Measurements from ENCODE around the gene PIGZ. TPM values are rescaled to one million over a fixed set of nuclear protein-coding genes. Genes with fewer than 3 reads are reported as not detected.
A peak's percentile ranks its signal among the peaks of the same experiment; 100 is the strongest.

The PIGZ gene
- total RNA-seq, 1 experiment from 2014 or later: 1.4 TPM

DNA sequence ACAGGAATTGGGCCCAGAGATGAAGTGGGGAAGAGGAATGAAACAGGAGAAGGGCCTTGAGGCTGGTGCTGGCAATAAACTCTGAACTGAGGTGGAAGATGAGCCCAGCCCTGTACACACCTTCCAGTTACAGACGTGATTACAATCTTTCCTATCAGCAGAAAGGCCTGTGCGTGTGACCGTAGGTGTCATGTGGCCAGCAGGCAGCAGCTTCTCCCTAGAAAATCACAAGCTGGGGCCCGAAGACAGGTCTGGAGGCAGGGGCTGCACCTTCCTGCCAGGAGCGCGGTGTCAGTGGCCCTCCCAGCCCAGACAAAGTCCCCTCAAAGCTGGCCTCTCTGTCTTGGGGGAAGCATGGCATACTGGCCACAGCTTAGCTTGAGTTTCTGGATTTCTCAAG is 16.7 kb upstream of the PIGZ start (continued):
- TF ChIP-seq, protein P1, sequence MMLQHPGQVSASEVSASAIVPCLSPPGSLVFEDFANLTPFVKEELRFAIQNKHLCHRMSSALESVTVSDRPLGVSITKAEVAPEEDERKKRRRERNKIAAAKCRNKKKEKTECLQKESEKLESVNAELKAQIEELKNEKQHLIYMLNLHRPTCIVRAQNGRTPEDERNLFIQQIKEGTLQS (IDR thresholded peaks at IDR 0.05): no peak
- TF ChIP-seq, protein P2, sequence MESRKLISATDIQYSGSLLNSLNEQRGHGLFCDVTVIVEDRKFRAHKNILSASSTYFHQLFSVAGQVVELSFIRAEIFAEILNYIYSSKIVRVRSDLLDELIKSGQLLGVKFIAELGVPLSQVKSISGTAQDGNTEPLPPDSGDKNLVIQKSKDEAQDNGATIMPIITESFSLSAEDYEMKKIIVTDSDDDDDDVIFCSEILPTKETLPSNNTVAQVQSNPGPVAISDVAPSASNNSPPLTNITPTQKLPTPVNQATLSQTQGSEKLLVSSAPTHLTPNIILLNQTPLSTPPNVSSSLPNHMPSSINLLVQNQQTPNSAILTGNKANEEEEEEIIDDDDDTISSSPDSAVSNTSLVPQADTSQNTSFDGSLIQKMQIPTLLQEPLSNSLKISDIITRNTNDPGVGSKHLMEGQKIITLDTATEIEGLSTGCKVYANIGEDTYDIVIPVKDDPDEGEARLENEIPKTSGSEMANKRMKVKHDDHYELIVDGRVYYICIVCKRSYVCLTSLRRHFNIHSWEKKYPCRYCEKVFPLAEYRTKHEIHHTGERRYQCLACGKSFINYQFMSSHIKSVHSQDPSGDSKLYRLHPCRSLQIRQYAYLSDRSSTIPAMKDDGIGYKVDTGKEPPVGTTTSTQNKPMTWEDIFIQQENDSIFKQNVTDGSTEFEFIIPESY (IDR thresholded peaks at IDR 0.05; ENCODE audit: extremely low read depth, insufficient replicate concordance, low read length): no peak
- TF ChIP-seq POLR2A (IDR thresholded peaks at IDR 0.05; ENCODE audit: borderline replicate concordance, extremely low read depth, insufficient read depth, insufficient read length): no peak
- TF ChIP-seq CBX3 (IDR thresholded peaks at IDR 0.05; ENCODE audit: low read depth): no peak
- no peak for TF ChIP-seq SIN3A (IDR thresholded peaks at IDR 0.05; ENCODE audit: low read depth)
- TF ChIP-seq, protein P3, sequence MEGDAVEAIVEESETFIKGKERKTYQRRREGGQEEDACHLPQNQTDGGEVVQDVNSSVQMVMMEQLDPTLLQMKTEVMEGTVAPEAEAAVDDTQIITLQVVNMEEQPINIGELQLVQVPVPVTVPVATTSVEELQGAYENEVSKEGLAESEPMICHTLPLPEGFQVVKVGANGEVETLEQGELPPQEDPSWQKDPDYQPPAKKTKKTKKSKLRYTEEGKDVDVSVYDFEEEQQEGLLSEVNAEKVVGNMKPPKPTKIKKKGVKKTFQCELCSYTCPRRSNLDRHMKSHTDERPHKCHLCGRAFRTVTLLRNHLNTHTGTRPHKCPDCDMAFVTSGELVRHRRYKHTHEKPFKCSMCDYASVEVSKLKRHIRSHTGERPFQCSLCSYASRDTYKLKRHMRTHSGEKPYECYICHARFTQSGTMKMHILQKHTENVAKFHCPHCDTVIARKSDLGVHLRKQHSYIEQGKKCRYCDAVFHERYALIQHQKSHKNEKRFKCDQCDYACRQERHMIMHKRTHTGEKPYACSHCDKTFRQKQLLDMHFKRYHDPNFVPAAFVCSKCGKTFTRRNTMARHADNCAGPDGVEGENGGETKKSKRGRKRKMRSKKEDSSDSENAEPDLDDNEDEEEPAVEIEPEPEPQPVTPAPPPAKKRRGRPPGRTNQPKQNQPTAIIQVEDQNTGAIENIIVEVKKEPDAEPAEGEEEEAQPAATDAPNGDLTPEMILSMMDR (IDR thresholded peaks at IDR 0.05 in 2 of 3, conservative IDR thresholded peaks at IDR 0.05 in 1 of 3; ENCODE audit: borderline replicate concordance in 1 of 3, insufficient read depth in 1 of 3, low read depth in 2 of 3, low read length in 2 of 3): no peak
- TF ChIP-seq EGR1 (IDR thresholded peaks at IDR 0.05; ENCODE audit: low read depth): no peak

DNA sequence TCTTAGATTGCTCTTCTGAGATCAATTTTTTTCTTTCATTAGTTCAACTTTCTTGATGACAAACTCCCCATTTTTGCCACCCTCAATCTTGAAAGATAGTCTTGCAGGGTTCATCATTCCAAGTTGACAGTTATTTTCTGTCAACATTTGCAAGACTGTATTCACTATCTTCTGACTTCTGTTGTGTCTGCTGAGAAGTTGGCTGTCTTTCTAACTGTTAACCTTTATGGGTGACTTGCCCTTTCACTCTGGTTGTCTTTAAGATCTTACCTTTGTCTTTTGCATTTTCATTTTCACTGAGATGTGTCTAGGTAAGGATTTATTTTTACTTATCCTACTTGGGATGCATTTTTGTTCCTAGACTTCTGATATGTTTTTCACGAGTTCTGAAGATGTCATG is 14.6 kb upstream of the PIGZ start:
- TF ChIP-seq JUND (IDR thresholded peaks at IDR 0.05): no peak
- peak; percentile 82; the same call in 1 of the 2 replicates for TF ChIP-seq CBX3 (IDR thresholded peaks at IDR 0.05; ENCODE audit: low read depth)
- no peak for TF ChIP-seq ZNF274 (IDR thresholded peaks at IDR 0.05; ENCODE audit: low read depth, low read length)
- TF ChIP-seq, protein P1 (IDR thresholded peaks at IDR 0.05): no peak
- TF ChIP-seq, protein P4, sequence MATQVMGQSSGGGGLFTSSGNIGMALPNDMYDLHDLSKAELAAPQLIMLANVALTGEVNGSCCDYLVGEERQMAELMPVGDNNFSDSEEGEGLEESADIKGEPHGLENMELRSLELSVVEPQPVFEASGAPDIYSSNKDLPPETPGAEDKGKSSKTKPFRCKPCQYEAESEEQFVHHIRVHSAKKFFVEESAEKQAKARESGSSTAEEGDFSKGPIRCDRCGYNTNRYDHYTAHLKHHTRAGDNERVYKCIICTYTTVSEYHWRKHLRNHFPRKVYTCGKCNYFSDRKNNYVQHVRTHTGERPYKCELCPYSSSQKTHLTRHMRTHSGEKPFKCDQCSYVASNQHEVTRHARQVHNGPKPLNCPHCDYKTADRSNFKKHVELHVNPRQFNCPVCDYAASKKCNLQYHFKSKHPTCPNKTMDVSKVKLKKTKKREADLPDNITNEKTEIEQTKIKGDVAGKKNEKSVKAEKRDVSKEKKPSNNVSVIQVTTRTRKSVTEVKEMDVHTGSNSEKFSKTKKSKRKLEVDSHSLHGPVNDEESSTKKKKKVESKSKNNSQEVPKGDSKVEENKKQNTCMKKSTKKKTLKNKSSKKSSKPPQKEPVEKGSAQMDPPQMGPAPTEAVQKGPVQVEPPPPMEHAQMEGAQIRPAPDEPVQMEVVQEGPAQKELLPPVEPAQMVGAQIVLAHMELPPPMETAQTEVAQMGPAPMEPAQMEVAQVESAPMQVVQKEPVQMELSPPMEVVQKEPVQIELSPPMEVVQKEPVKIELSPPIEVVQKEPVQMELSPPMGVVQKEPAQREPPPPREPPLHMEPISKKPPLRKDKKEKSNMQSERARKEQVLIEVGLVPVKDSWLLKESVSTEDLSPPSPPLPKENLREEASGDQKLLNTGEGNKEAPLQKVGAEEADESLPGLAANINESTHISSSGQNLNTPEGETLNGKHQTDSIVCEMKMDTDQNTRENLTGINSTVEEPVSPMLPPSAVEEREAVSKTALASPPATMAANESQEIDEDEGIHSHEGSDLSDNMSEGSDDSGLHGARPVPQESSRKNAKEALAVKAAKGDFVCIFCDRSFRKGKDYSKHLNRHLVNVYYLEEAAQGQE (IDR thresholded peaks at IDR 0.05; ENCODE audit: low read depth): no peak
- TF ChIP-seq YY1 (IDR thresholded peaks at IDR 0.05; ENCODE audit: extremely low read depth, insufficient replicate concordance, low read depth, low read length): no peak
- Histone ChIP-seq H3K79me2 (ENCODE audit: insufficient read depth, low read length) (no peaks in the 10 kb centered on the region), H3K4me3 (replicated peaks in 1 of 2; ENCODE audit: low read depth in 1 of 2, low read length in 2 of 2) (no peak overlapping the region), H3K4me1 (ENCODE audit: control insufficient read depth in 1 of 2, insufficient read depth in 2 of 2, low read length in 2 of 2) (peaks cover 0 to 10% of the 10 kb centered on the region in 2 experiments; a peak in 1 of 4 replicates), H3K9me3 (ENCODE audit: control insufficient read depth in 1 of 2, insufficient read depth in 1 of 2, low read depth in 1 of 2, low read length in 2 of 2) (peaks cover 3 to 5% of the 10 kb centered on the region in 2 experiments; a peak in 1 of 4 replicates), H3K9ac (ENCODE audit: low read length) (no peak overlapping the region), H3K27ac (ENCODE audit: low read depth, low read length) (no peak overlapping the region), H4K20me1 (ENCODE audit: insufficient read depth) (no peaks in the 10 kb centered on the region), H2AFZ (ENCODE audit: low read depth, low read length, poor library complexity, severe bottlenecking) (no peak overlapping the region), H3K9me2 (ENCODE audit: insufficient read depth) (no peaks in the 10 kb centered on the region), H3K36me3 (ENCODE audit: control insufficient read depth in 1 of 2, insufficient read depth in 2 of 2, low read length in 2 of 2) (no peaks in the 10 kb centered on the region), H3K4me2 (ENCODE audit: low read length) (no peak overlapping the region), H3K27me3 (ENCODE audit: insufficient read depth, low read length) (no peaks in the 10 kb centered on the region)
- ATAC-seq (no peak), DNase-seq (ENCODE audit: low read depth, low spot score) (no peak)
- RAD21 ChIA-PET (ENCODE audit: low non-redundant PET in 1 of 2, low total read pairs in 2 of 2, uncharacterized antibody in 2 of 2, unreplicated experiment in 2 of 2): no interaction called here
- intact Hi-C loops (cut with micrococcal nuclease): no loop called here
- POLR2A ChIA-PET: no interaction called here
- no TSS peak for BruUV-seq (replicated peaks)
- CTCF ChIA-PET: no interaction called here

All from HCT116 (cell line).